DOHH2 (cell line): ENCODE data around the gene RAB8B.

Experiments used
- EZH2phosphoT487 ChIP-seq: fragments of 200-600 bp; sonication (generic); IDR thresholded peaks from 2 replicates; pipeline ENCODE4 v1.6.1; 2017; ENCODE audit warnings: borderline replicate concordance, mild to moderate bottlenecking, antibody characterized with exemption, low read length, moderate library complexity, mixed read lengths
- TF ChIP-seq, protein P1 (sequence below): fragments of 200-600 bp; sonication (generic); IDR thresholded peaks from one replicate; pipeline ENCODE4 v1.5.1; 2014; ENCODE audit warnings: antibody characterized with exemption, mild to moderate bottlenecking, low read depth, low read length; ENCODE audit not compliant: poor library complexity, severe bottlenecking

DNA sequence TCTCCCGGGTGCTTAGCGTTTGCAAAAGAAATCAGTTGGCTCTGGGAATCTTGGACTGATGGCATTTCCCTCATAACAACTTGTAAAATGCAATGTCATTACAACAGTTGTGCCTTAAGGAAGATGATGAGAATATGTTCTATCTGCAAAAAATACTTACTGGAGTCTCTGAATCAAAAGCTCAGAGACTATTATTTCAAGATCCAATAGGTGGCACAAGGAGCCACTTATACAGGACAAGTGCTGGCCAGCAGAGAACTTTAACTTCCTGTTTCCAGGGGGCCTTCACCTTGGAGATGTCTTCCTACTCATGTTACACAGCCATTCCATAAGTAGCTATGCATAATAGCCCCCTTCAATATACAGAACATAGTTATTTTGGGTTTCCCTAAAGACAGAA lies 23.2 kb upstream of the RAB8B start:
- TF ChIP-seq, protein P1, sequence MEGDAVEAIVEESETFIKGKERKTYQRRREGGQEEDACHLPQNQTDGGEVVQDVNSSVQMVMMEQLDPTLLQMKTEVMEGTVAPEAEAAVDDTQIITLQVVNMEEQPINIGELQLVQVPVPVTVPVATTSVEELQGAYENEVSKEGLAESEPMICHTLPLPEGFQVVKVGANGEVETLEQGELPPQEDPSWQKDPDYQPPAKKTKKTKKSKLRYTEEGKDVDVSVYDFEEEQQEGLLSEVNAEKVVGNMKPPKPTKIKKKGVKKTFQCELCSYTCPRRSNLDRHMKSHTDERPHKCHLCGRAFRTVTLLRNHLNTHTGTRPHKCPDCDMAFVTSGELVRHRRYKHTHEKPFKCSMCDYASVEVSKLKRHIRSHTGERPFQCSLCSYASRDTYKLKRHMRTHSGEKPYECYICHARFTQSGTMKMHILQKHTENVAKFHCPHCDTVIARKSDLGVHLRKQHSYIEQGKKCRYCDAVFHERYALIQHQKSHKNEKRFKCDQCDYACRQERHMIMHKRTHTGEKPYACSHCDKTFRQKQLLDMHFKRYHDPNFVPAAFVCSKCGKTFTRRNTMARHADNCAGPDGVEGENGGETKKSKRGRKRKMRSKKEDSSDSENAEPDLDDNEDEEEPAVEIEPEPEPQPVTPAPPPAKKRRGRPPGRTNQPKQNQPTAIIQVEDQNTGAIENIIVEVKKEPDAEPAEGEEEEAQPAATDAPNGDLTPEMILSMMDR = peak; percentile 57
- TF ChIP-seq EZH2phosphoT487 = no peak
